Adipocyte (in vitro differentiated cells): ENCODE data around the gene KCNQ1OT1.

Source experiments
- DNase-seq: peaks from one replicate; pipeline ENCODE4 v3.0.0-alpha.2; 2015; ENCODE audit warnings: low read depth
- H3K27me3 ChIP-seq: replicated peaks from 2 replicates; pipeline ENCODE4 v1.7.0; 2013; ENCODE audit warnings: mild to moderate bottlenecking, low read length, moderate library complexity; ENCODE audit not compliant: control insufficient read depth, insufficient read depth
- H3K36me3 ChIP-seq: 2 replicates; pipeline ENCODE4 v1.7.0; 2013; ENCODE audit warnings: low read length, mild to moderate bottlenecking, moderate library complexity; ENCODE audit not compliant: control insufficient read depth, insufficient read depth, severe bottlenecking
- H3K4me1 ChIP-seq: 2 replicates; pipeline ENCODE4 v1.7.0; 2013; ENCODE audit warnings: mild to moderate bottlenecking, low read length, moderate library complexity; ENCODE audit not compliant: control insufficient read depth, insufficient read depth
- H3K4me3 ChIP-seq: 2 replicates; pipeline ENCODE4 v1.7.0; 2013; ENCODE audit warnings: mild to moderate bottlenecking, low read length, moderate library complexity
- H3K9ac ChIP-seq: 2 replicates; pipeline ENCODE4 v1.7.0; 2013; ENCODE audit warnings: mild to moderate bottlenecking, low read length, moderate library complexity
- H3K9me3 ChIP-seq: 2 replicates; pipeline ENCODE4 v1.7.0; 2013; ENCODE audit warnings: mild to moderate bottlenecking, low read length, moderate library complexity; ENCODE audit not compliant: control insufficient read depth

The KCNQ1OT1 gene

GRCh38 chr11:2734181-2735052 lies 34.6 kb upstream of the KCNQ1OT1 start:
- DNase-seq, result no peak
- peaks cover 15% of the 10 kb centered on the region for H3K4me1 ChIP-seq
- H3K4me3 ChIP-seq, result no peak overlapping the region
- H3K36me3 ChIP-seq, result no peaks in the 10 kb centered on the region
- no peak overlapping the region for H3K9ac ChIP-seq
- peaks cover 8% of the 10 kb centered on the region for H3K27me3 ChIP-seq
- H3K9me3 ChIP-seq, result no peaks in the 10 kb centered on the region

- H3K36me3 ChIP-seq, result no peaks in the 10 kb centered on the region
- no peak overlapping the region for H3K4me3 ChIP-seq
- H3K9me3 ChIP-seq, result no peaks in the 10 kb centered on the region
- H3K4me1 ChIP-seq, result peaks cover 14% of the 10 kb centered on the region
- H3K9ac ChIP-seq, result no peak overlapping the region
- no peak for DNase-seq
- peaks cover 14% of the 10 kb centered on the region for H3K27me3 ChIP-seq
Observed at GRCh38 chr11:2732940-2733628, 33.3 kb upstream of the KCNQ1OT1 start.

- Histone ChIP-seq H3K9ac (no peak overlapping the region), H3K4me3 (no peak overlapping the region), H3K9me3 (peaks cover 1% of the 10 kb centered on the region), H3K4me1 (peaks cover 7% of the 10 kb centered on the region), H3K36me3 (no peaks in the 10 kb centered on the region), H3K27me3 (peaks cover 17% of the 10 kb centered on the region)
- DNase-seq, result no peak
Observed at GRCh38 chr11:2732261-2732939, 32.6 kb upstream of the KCNQ1OT1 start.

- no peak overlapping the region for H3K4me3 ChIP-seq
- H3K9me3 ChIP-seq, result peaks cover 8% of the 10 kb centered on the region
- peaks cover 5% of the 10 kb centered on the region for H3K4me1 ChIP-seq
- peaks cover 17% of the 10 kb centered on the region for H3K27me3 ChIP-seq
- DNase-seq, result no peak
- H3K9ac ChIP-seq, result no peak overlapping the region
- H3K36me3 ChIP-seq, result no peaks in the 10 kb centered on the region
Observed at GRCh38 chr11:2731130-2732125, 31.6 kb upstream of the KCNQ1OT1 start.

GRCh38 chr11:2730272-2731129 lies 30.7 kb upstream of the KCNQ1OT1 start:
- H3K36me3 ChIP-seq, result no peaks in the 10 kb centered on the region

GRCh38 chr11:2729841-2730240 lies 30.0 kb upstream of the KCNQ1OT1 start:
- no peak overlapping the region for H3K4me3 ChIP-seq
- H3K4me1 ChIP-seq, result peaks cover 18% of the 10 kb centered on the region
- DNase-seq, result no peak
- peaks cover 8% of the 10 kb centered on the region for H3K9me3 ChIP-seq
- H3K9ac ChIP-seq, result no peak overlapping the region
- peaks cover 17% of the 10 kb centered on the region for H3K27me3 ChIP-seq
- no peaks in the 10 kb centered on the region for H3K36me3 ChIP-seq

More at GRCh38 chr11:2730272-2731129, 30.7 kb upstream of the KCNQ1OT1 start:
- H3K9ac ChIP-seq, result no peak overlapping the region
- H3K4me3 ChIP-seq, result no peak overlapping the region
- DNase-seq, result no peak
- peaks cover 17% of the 10 kb centered on the region for H3K27me3 ChIP-seq
- H3K9me3 ChIP-seq, result peaks cover 8% of the 10 kb centered on the region
- H3K4me1 ChIP-seq, result peaks cover 11% of the 10 kb centered on the region

GRCh38 chr11:2728663-2729332 lies 29.0 kb upstream of the KCNQ1OT1 start:
- Histone ChIP-seq H3K9me3 (peaks cover 8% of the 10 kb centered on the region), H3K4me3 (no peak overlapping the region), H3K4me1 (peaks cover 18% of the 10 kb centered on the region), H3K27me3 (peaks cover 17% of the 10 kb centered on the region), H3K36me3 (no peaks in the 10 kb centered on the region), H3K9ac (no peak overlapping the region)
- DNase-seq, result no peak

GRCh38 chr11:2728128-2728662 lies 28.4 kb upstream of the KCNQ1OT1 start:
- Histone ChIP-seq H3K9ac (no peak overlapping the region), H3K4me1 (peaks cover 18% of the 10 kb centered on the region), H3K9me3 (peaks cover 8% of the 10 kb centered on the region), H3K27me3 (peaks cover 17% of the 10 kb centered on the region), H3K4me3 (no peak overlapping the region), H3K36me3 (no peaks in the 10 kb centered on the region)
- DNase-seq, result no peak

- Histone ChIP-seq H3K4me1 (peaks cover 18% of the 10 kb centered on the region), H3K27me3 (peaks cover 17% of the 10 kb centered on the region), H3K36me3 (no peaks in the 10 kb centered on the region), H3K9me3 (peaks cover 8% of the 10 kb centered on the region), H3K9ac (no peak overlapping the region), H3K4me3 (no peak overlapping the region)
- no peak for DNase-seq
Observed at GRCh38 chr11:2726964-2727363, 27.2 kb upstream of the KCNQ1OT1 start.
